GM03348 (cell line): ENCODE measurements around the gene KCNK5.
A peak's percentile ranks its signal among the peaks of the same experiment; 100 is the strongest.

Source experiments
- DNase-seq: peaks from one replicate; pipeline ENCODE4 v3.0.0; 2012; ENCODE audit warnings: low spot score

Gene KCNK5

GRCh38 chr6:39228992-39229767 is at the start of gene KCNK5:
Gene KCNK5, minus strand, starts transcription at chr6:39229475. Its CDS starts 364 bp downstream, at chr6:39229111.
- DNase-seq: peak; percentile 74

GRCh38 chr6:39276379-39276995 is 47.2 kb upstream of the KCNK5 start:
- no peak for DNase-seq

GRCh38 chr6:39274903-39275302 is 45.6 kb upstream of the KCNK5 start:
- DNase-seq: no peak

- no peak for DNase-seq
Observed at GRCh38 chr6:39274471-39274870, 45.2 kb upstream of the KCNK5 start.

GRCh38 chr6:39273406-39273821 is 44.1 kb upstream of the KCNK5 start:
- no peak for DNase-seq

- no peak for DNase-seq
Observed at GRCh38 chr6:39269961-39270360, 40.7 kb upstream of the KCNK5 start.

- DNase-seq: no peak
Observed at GRCh38 chr6:39268721-39269120, 39.4 kb upstream of the KCNK5 start.

- no peak for DNase-seq
Observed at GRCh38 chr6:39268171-39268570, 38.9 kb upstream of the KCNK5 start.

GRCh38 chr6:39266782-39267355 is 37.6 kb upstream of the KCNK5 start:
- DNase-seq: no peak

- no peak for DNase-seq
Observed at GRCh38 chr6:39266375-39266774, 37.1 kb upstream of the KCNK5 start.

GRCh38 chr6:39263303-39264037 is 34.2 kb upstream of the KCNK5 start:
- no peak for DNase-seq

GRCh38 chr6:39261751-39262150 is 32.5 kb upstream of the KCNK5 start:
- no peak for DNase-seq

GRCh38 chr6:39260953-39261352 is 31.7 kb upstream of the KCNK5 start:
- no peak for DNase-seq

GRCh38 chr6:39260456-39260855 is 31.2 kb upstream of the KCNK5 start:
- no peak for DNase-seq

GRCh38 chr6:39256294-39256940 is 27.1 kb upstream of the KCNK5 start:
- no peak for DNase-seq

- no peak for DNase-seq
Observed at GRCh38 chr6:39254999-39255535, 25.8 kb upstream of the KCNK5 start.

GRCh38 chr6:39251406-39251805 is 22.1 kb upstream of the KCNK5 start:
- DNase-seq: no peak

GRCh38 chr6:39250507-39250906 is 21.2 kb upstream of the KCNK5 start:
- no peak for DNase-seq

- DNase-seq: no peak
Observed at GRCh38 chr6:39249278-39249677, 20.0 kb upstream of the KCNK5 start.

GRCh38 chr6:39247667-39248194 is 18.5 kb upstream of the KCNK5 start:
- DNase-seq: no peak

GRCh38 chr6:39243809-39244208 is 14.5 kb upstream of the KCNK5 start:
- no peak for DNase-seq
